Measurements from ENCODE around the gene SCAANT1. TPM values are rescaled to one million over a fixed set of nuclear protein-coding genes. Genes with fewer than 3 reads are reported as not detected.

Gene SCAANT1
- total and polyA plus RNA-seq, 4 donors, result not detected

- no peak overlapping the region for H3K27ac ChIP-seq (ENCODE audit: low read depth in 1 of 2, low read length in 2 of 2)
- H3K9me3 ChIP-seq (ENCODE audit: control insufficient read depth, low read length), result no peaks in the 10 kb centered on the region
- H3K4me3 ChIP-seq (ENCODE audit: low read length in 2 of 2), result no peak overlapping the region
- peaks cover 0 to 6% of the 10 kb centered on the region in 2 donors for H3K4me1 ChIP-seq (ENCODE audit: control insufficient read depth in 1 of 2, insufficient read depth in 2 of 2, low read length in 2 of 2)
- no peak for ATAC-seq (ENCODE audit: low FRiP score)
- H3K36me3 ChIP-seq (ENCODE audit: control insufficient read depth in 1 of 2, insufficient read depth in 2 of 2, low read length in 1 of 2), result no peaks in the 10 kb centered on the region
- DNase-seq, result no peak
- H3K27me3 ChIP-seq (ENCODE audit: control insufficient read depth in 1 of 2, insufficient read depth in 2 of 2, low read length in 1 of 2), result no peaks in the 10 kb centered on the region
- intact Hi-C loops (cut with DNase I), result no loop called here
- WGBS, 2 donors, result 85% methylated on average over 6 of the region's 6 CpGs
Measured at GRCh38 chr3:63937661-63938651, 25.8 kb upstream of the SCAANT1 start.

GRCh38 chr3:63936925-63937324, 24.7 kb upstream of the SCAANT1 start:
- ATAC-seq (ENCODE audit: low FRiP score) (no peak), DNase-seq (no peak)
- intact Hi-C loops (cut with DNase I), result no loop called here
- H3K4me1 ChIP-seq (ENCODE audit: control insufficient read depth in 1 of 2, insufficient read depth in 2 of 2, low read length in 2 of 2), result peaks cover 3 to 9% of the 10 kb centered on the region in 2 donors
- H3K27ac ChIP-seq (ENCODE audit: low read depth in 1 of 2, low read length in 2 of 2), result no peak overlapping the region
- 67 to 71% methylated on average over 4 of the region's 4 CpGs for WGBS, 2 donors
- no peak overlapping the region for H3K4me3 ChIP-seq (ENCODE audit: low read length in 2 of 2)
- no peaks in the 10 kb centered on the region for H3K27me3 ChIP-seq (ENCODE audit: control insufficient read depth in 1 of 2, insufficient read depth in 2 of 2, low read length in 1 of 2)
- no peaks in the 10 kb centered on the region for H3K9me3 ChIP-seq (ENCODE audit: control insufficient read depth, low read length)
- no peaks in the 10 kb centered on the region for H3K36me3 ChIP-seq (ENCODE audit: control insufficient read depth in 1 of 2, insufficient read depth in 2 of 2, low read length in 1 of 2)

- intact Hi-C loops (cut with DNase I), result no loop called here
- H3K36me3 ChIP-seq (ENCODE audit: control insufficient read depth in 1 of 2, insufficient read depth in 2 of 2, low read length in 1 of 2), result no peaks in the 10 kb centered on the region
- H3K27ac ChIP-seq (ENCODE audit: low read depth in 1 of 2, low read length in 2 of 2), result no peak overlapping the region
- ATAC-seq (ENCODE audit: low FRiP score) (no peak), DNase-seq (no peak)
- H3K27me3 ChIP-seq (ENCODE audit: control insufficient read depth in 1 of 2, insufficient read depth in 2 of 2, low read length in 1 of 2), result no peaks in the 10 kb centered on the region
- 82 to 87% methylated on average over 6 of the region's 6 CpGs for WGBS, 2 donors
- no peaks in the 10 kb centered on the region for H3K9me3 ChIP-seq (ENCODE audit: control insufficient read depth, low read length)
- H3K4me1 ChIP-seq (ENCODE audit: control insufficient read depth in 1 of 2, insufficient read depth in 2 of 2, low read length in 2 of 2), result peaks cover 3 to 9% of the 10 kb centered on the region in 2 donors
- H3K4me3 ChIP-seq (ENCODE audit: low read length in 2 of 2), result no peak overlapping the region
Measured at GRCh38 chr3:63934041-63934866, 22.1 kb upstream of the SCAANT1 start.

GRCh38 chr3:63933459-63933858, 21.3 kb upstream of the SCAANT1 start:
- no peak for ATAC-seq (ENCODE audit: low FRiP score)
- no peak for DNase-seq
- no peaks in the 10 kb centered on the region for H3K9me3 ChIP-seq (ENCODE audit: control insufficient read depth, low read length)
- no peak overlapping the region for H3K27ac ChIP-seq (ENCODE audit: low read depth in 1 of 2, low read length in 2 of 2)
- H3K4me3 ChIP-seq (ENCODE audit: low read length in 2 of 2), result no peak overlapping the region
- intact Hi-C loops (cut with DNase I), result no loop called here
- H3K36me3 ChIP-seq (ENCODE audit: control insufficient read depth in 1 of 2, insufficient read depth in 2 of 2, low read length in 1 of 2), result no peaks in the 10 kb centered on the region
- 97 to 100% methylated on average over 1 of the region's 1 CpG for WGBS, 2 donors
- H3K4me1 ChIP-seq (ENCODE audit: control insufficient read depth in 1 of 2, insufficient read depth in 2 of 2, low read length in 2 of 2), result peaks cover 4 to 9% of the 10 kb centered on the region in 2 donors
- no peaks in the 10 kb centered on the region for H3K27me3 ChIP-seq (ENCODE audit: control insufficient read depth in 1 of 2, insufficient read depth in 2 of 2, low read length in 1 of 2)

GRCh38 chr3:63932509-63933212, 20.5 kb upstream of the SCAANT1 start:
- Histone ChIP-seq H3K9me3 (ENCODE audit: control insufficient read depth, low read length) (no peaks in the 10 kb centered on the region), H3K4me1 (ENCODE audit: control insufficient read depth in 1 of 2, insufficient read depth in 2 of 2, low read length in 2 of 2) (peaks cover 4 to 9% of the 10 kb centered on the region in 2 donors), H3K4me3 (ENCODE audit: low read length in 2 of 2) (no peak overlapping the region), H3K27me3 (ENCODE audit: control insufficient read depth in 1 of 2, insufficient read depth in 2 of 2, low read length in 1 of 2) (no peaks in the 10 kb centered on the region), H3K36me3 (ENCODE audit: control insufficient read depth in 1 of 2, insufficient read depth in 2 of 2, low read length in 1 of 2) (no peaks in the 10 kb centered on the region), H3K27ac (ENCODE audit: low read depth in 1 of 2, low read length in 2 of 2) (no peak overlapping the region)
- ATAC-seq (ENCODE audit: low FRiP score) (no peak), DNase-seq (no peak)
- 52 to 60% methylated on average over 3 of the region's 3 CpGs for WGBS, 2 donors
- intact Hi-C loops (cut with DNase I), result no loop called here

- Histone ChIP-seq H3K9me3 (ENCODE audit: control insufficient read depth, low read length) (no peaks in the 10 kb centered on the region), H3K4me1 (ENCODE audit: control insufficient read depth in 1 of 2, insufficient read depth in 2 of 2, low read length in 2 of 2) (peaks cover 4 to 15% of the 10 kb centered on the region in 2 donors), H3K36me3 (ENCODE audit: control insufficient read depth in 1 of 2, insufficient read depth in 2 of 2, low read length in 1 of 2) (no peaks in the 10 kb centered on the region), H3K27me3 (ENCODE audit: control insufficient read depth in 1 of 2, insufficient read depth in 2 of 2, low read length in 1 of 2) (no peaks in the 10 kb centered on the region), H3K27ac (ENCODE audit: low read depth in 1 of 2, low read length in 2 of 2) (no peak overlapping the region), H3K4me3 (ENCODE audit: low read length in 2 of 2) (no peak overlapping the region)
- 92 to 94% methylated on average over 3 of the region's 3 CpGs for WGBS, 2 donors
- ATAC-seq (ENCODE audit: low FRiP score), result no peak
- DNase-seq, result no peak
- intact Hi-C loops (cut with DNase I), result no loop called here
Measured at GRCh38 chr3:63931290-63931689, 19.1 kb upstream of the SCAANT1 start.

- no peak overlapping the region for H3K27ac ChIP-seq (ENCODE audit: low read depth in 1 of 2, low read length in 2 of 2)
- DNase-seq, result no peak
- H3K36me3 ChIP-seq (ENCODE audit: control insufficient read depth in 1 of 2, insufficient read depth in 2 of 2, low read length in 1 of 2), result peaks cover 0 to 3% of the 10 kb centered on the region in 2 donors
- H3K9me3 ChIP-seq (ENCODE audit: control insufficient read depth, low read length), result no peaks in the 10 kb centered on the region
- H3K4me3 ChIP-seq (ENCODE audit: low read length in 2 of 2), result no peak overlapping the region
- WGBS, 2 donors, result 44 to 48% methylated on average over 10 of the region's 10 CpGs
- peaks cover 4 to 11% of the 10 kb centered on the region in 2 donors for H3K4me1 ChIP-seq (ENCODE audit: control insufficient read depth in 1 of 2, insufficient read depth in 2 of 2, low read length in 2 of 2)
- H3K27me3 ChIP-seq (ENCODE audit: control insufficient read depth in 1 of 2, insufficient read depth in 2 of 2, low read length in 1 of 2), result no peaks in the 10 kb centered on the region
- intact Hi-C loops (cut with DNase I), result no loop called here
- no peak for ATAC-seq (ENCODE audit: low FRiP score)
Measured at GRCh38 chr3:63927422-63928280, 15.5 kb upstream of the SCAANT1 start.

- H3K9me3 ChIP-seq (ENCODE audit: control insufficient read depth, low read length), result no peaks in the 10 kb centered on the region
- WGBS, 2 donors, result 92 to 95% methylated on average over 4 of the region's 4 CpGs
Measured at GRCh38 chr3:63926309-63926708, 14.1 kb upstream of the SCAANT1 start.

More at GRCh38 chr3:63926309-63926708, 14.1 kb upstream of the SCAANT1 start:
- no peak for ATAC-seq (ENCODE audit: low FRiP score)
- Histone ChIP-seq H3K27ac (ENCODE audit: low read depth in 1 of 2, low read length in 2 of 2) (no peak overlapping the region), H3K4me1 (ENCODE audit: control insufficient read depth in 1 of 2, insufficient read depth in 2 of 2, low read length in 2 of 2) (peaks cover 1 to 10% of the 10 kb centered on the region in 2 donors), H3K36me3 (ENCODE audit: control insufficient read depth in 1 of 2, insufficient read depth in 2 of 2, low read length in 1 of 2) (peaks cover 0 to 3% of the 10 kb centered on the region in 2 donors), H3K4me3 (ENCODE audit: low read length in 2 of 2) (no peak overlapping the region), H3K27me3 (ENCODE audit: control insufficient read depth in 1 of 2, insufficient read depth in 2 of 2, low read length in 1 of 2) (no peaks in the 10 kb centered on the region)
- no peak for DNase-seq
- intact Hi-C loops (cut with DNase I), result no loop called here
